Stomach (tissue), 9 donors: ENCODE data around the gene AKAP6. TPM values are rescaled to one million over a fixed set of nuclear protein-coding genes. Genes with fewer than 3 reads are reported as not detected.

ENCODE experiments used
- DNase-seq, 2 donors: peaks; one replicate each; pipeline versions ENCODE4 v3.0.0 to v3.0.0-alpha.2; 2013 to 2019
- H3K27ac ChIP-seq, 5 donors: fragments of 200-600 bp in 4 of 5; sonication (generic) in 4 of 5; one replicate each; pipeline ENCODE4 v1.5.1; 2013 to 2019; ENCODE audit warnings: mild to moderate bottlenecking in 1 of 5, moderate library complexity in 1 of 5
- H3K27me3 ChIP-seq, 3 donors: fragments of 200-600 bp; sonication (generic); one replicate each; pipeline ENCODE4 v1.5.1; 2017 to 2019; ENCODE audit warnings: mixed run types in 1 of 3
- H3K36me3 ChIP-seq, 4 donors: fragments of 200-600 bp; sonication (generic); 1 replicate in 3 of 4; 2 replicates in 1 of 4; pipeline ENCODE4 v1.5.1; 2016 to 2019
- H3K4me1 ChIP-seq, 4 donors: fragments of 200-600 bp; sonication (generic); one replicate each; pipeline ENCODE4 v1.5.1; 2016 to 2019
- H3K4me3 ChIP-seq, 4 donors: fragments of 200-600 bp; sonication (generic) in 3 of 4; one replicate each; pipeline ENCODE4 v1.5.1; 2016 to 2019; ENCODE audit warnings: mild to moderate bottlenecking in 1 of 4
- H3K9me3 ChIP-seq, 4 donors: fragments of 200-600 bp; sonication (generic); one replicate each; pipeline ENCODE4 v1.5.1; 2016 to 2019
- CTCF ChIP-seq, 7 experiments: fragments of 450-650 bp in 4 of 7; fragments of 200-600 bp in 3 of 7; sonication (generic) in 3 of 7; IDR thresholded peaks; one replicate each; pipeline ENCODE4 v1.5.1; 2016 to 2019; ENCODE audit warnings: antibody characterized with exemption in 7 of 7, control low read depth in 2 of 7, mild to moderate bottlenecking in 1 of 7
- EP300 ChIP-seq: sonication (generic); formaldehyde crosslinking; IDR thresholded peaks from one replicate; pipeline ENCODE4 v1.6.1; 2017; ENCODE audit warnings: antibody characterized with exemption
- POLR2A ChIP-seq, 4 donors: fragments of 450-650 bp; IDR thresholded peaks; one replicate each; pipeline ENCODE4 v1.6.1; 2016; ENCODE audit warnings: antibody characterized with exemption in 4 of 4, control low read depth in 2 of 4, mild to moderate bottlenecking in 1 of 4, moderate library complexity in 1 of 4
- POLR2AphosphoS5 ChIP-seq, 3 donors: sonication (generic); formaldehyde crosslinking; IDR thresholded peaks; one replicate each; pipeline ENCODE4 v1.6.1; 2016; ENCODE audit warnings: antibody characterized with exemption in 3 of 3
- WGBS, 5 donors: extraction: QIAGEN DNeasy Blood & Tissue Kit in 3 of 5; methylation state at CpG; one replicate each; pipeline versions ENCODE4 v1.1.5 to v1.1.7; 2013 to 2018; 5-methylcytosine and 5-hydroxymethylcytosine counted together
- intact Hi-C: fragments of 100-400 bp; cut with DNase I; formaldehyde crosslinking; loops from one replicate; pipeline ENCODE4 v1.15.1; 2023; ENCODE audit warnings: low total_unique reads
- polyA plus RNA-seq, 3 donors: library from polyadenylated mRNA; stranded (reverse); fragments of 200-250 nt; gene quantifications; one replicate each; pipeline ENCODE4 v1.2.3, GENCODE V29; 2013
- total RNA-seq, 5 donors: library from RNA; depleted of rRNA; stranded (reverse); fragments of >200 nt; gene quantifications; one replicate each; pipeline versions ENCODE4 v1.1.0 to v1.2.3, GENCODE V29; 2014 to 2016
- donor health status: healthy with polysubstance abuse.
- donor health status: Bipolar disorder and iron deficiency.
- donor health status: healthy.

AKAP6 gene
- total and polyA plus RNA-seq, 8 donors: 0.15 to 132 (median 3.3) TPM

DNA sequence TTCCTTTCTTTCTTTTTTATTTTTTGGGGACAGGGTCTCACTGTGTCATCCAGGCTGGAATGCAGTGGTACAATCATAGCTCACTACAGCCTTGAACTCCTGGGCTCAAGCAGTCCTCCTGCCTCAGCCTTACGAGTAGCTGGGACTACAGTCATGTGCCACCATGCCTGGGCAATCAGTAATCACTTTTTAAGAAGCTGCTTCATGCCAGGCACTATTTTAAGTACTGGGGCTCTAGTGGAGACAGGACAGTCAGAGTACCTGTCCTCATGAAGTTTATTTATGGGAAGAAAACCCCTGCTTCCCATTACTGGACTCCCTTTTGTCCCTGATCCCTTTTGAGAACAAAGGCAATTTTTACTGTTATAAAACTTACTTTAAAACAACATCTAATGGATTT is 485.6 kb downstream of the AKAP6 start:
- no peak for TF ChIP-seq POLR2AphosphoS5 (IDR thresholded peaks at IDR 0.05)
- TF ChIP-seq CTCF (IDR thresholded peaks at IDR 0.05): no peak
- no peak for TF ChIP-seq EP300
- TF ChIP-seq POLR2A (IDR thresholded peaks at IDR 0.05): no peak
- intact Hi-C loops: no loop called here

GRCh38 chr14:32816588-32816987 is 487.5 kb downstream of the AKAP6 start:
- no peaks in the 10 kb centered on the region for H3K27me3 ChIP-seq
- no peak overlapping the region for H3K4me3 ChIP-seq
- no peak for DNase-seq
- no peak overlapping the region for H3K27ac ChIP-seq
- no peaks in the 10 kb centered on the region for H3K9me3 ChIP-seq
- no peaks in the 10 kb centered on the region for H3K36me3 ChIP-seq
- intact Hi-C loops: no loop called here
- no peak for TF ChIP-seq POLR2A (IDR thresholded peaks at IDR 0.05)
- no peak for TF ChIP-seq EP300
- TF ChIP-seq CTCF (IDR thresholded peaks at IDR 0.05): no peak
- H3K4me1 ChIP-seq: peaks cover 0 to 11% (median 0%) of the 10 kb centered on the region in 4 donors

More for the DNA sequence above, 485.6 kb downstream of the AKAP6 start:
- Histone ChIP-seq H3K36me3 (no peaks in the 10 kb centered on the region), H3K4me3 (no peak overlapping the region), H3K4me1 (peaks cover 0 to under 1% (median 0%) of the 10 kb centered on the region in 4 donors), H3K27me3 (no peaks in the 10 kb centered on the region), H3K27ac (no peak overlapping the region), H3K9me3 (no peaks in the 10 kb centered on the region)
- DNase-seq: no peak
- 50 to 87% (median 58%) methylated on average over 1 of the region's 1 CpG for WGBS, 5 donors

DNA sequence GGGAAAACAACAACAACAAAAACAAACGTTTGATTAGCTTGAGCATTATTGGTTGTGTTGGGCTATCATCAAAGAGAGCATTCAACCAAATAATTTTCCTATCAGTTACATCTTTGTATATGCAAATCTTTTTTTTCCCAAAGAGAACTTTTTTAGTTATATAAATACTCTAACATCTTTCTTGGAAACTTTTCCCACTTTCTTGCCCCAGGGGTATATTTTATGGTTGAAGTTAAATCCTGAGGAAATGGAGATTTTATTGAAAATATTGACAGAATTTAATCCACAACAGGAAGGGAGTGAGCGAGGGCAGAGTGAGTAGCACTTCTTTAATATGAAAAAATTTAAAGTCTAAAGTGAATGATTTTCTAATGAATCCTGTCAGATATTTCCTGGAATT is 488.7 kb downstream of the AKAP6 start:
- Histone ChIP-seq H3K4me1 (peaks cover 0 to 11% (median 0%) of the 10 kb centered on the region in 4 donors), H3K4me3 (no peak overlapping the region), H3K9me3 (no peaks in the 10 kb centered on the region), H3K36me3 (no peaks in the 10 kb centered on the region), H3K27ac (no peak overlapping the region), H3K27me3 (no peaks in the 10 kb centered on the region)
- WGBS, 5 donors: 60 to 68% (median 63%) methylated on average over 2 of the region's 2 CpGs
- no peak for DNase-seq
- TF ChIP-seq POLR2A (IDR thresholded peaks at IDR 0.05) (no peak), CTCF (IDR thresholded peaks at IDR 0.05) (no peak), POLR2AphosphoS5 (IDR thresholded peaks at IDR 0.05) (no peak), EP300 (no peak)
- intact Hi-C loops: no loop called here

GRCh38 chr14:32818581-32818980 is 489.5 kb downstream of the AKAP6 start:
- WGBS, 5 donors: 85 to 93% (median 87%) methylated on average over 4 of the region's 4 CpGs
- Histone ChIP-seq H3K4me1 (peaks cover 0 to 11% (median 0%) of the 10 kb centered on the region in 4 donors), H3K36me3 (no peaks in the 10 kb centered on the region), H3K9me3 (no peaks in the 10 kb centered on the region), H3K4me3 (no peak overlapping the region), H3K27ac (no peak overlapping the region), H3K27me3 (no peaks in the 10 kb centered on the region)
- no peak for DNase-seq
- intact Hi-C loops: no loop called here
- no peak for TF ChIP-seq CTCF (IDR thresholded peaks at IDR 0.05)
